Occipital lobe (tissue), 2 donors: ENCODE results near the gene BACE1-AS. TPM values are rescaled to one million over a fixed set of nuclear protein-coding genes. Genes with fewer than 3 reads are reported as not detected.
"Not testable (repeated sequence)": the region's sequence is repeated elsewhere in the genome, so short reads cannot be mapped to it uniquely, and the experiment has no call there.

Experiments
- DNase-seq: peaks from one replicate; lab custom pipeline; 2025; lab: John Stamatoyannopoulos, UW
- total RNA-seq: library from RNA; depleted of rRNA; stranded (reverse); fragments of >200 nt; gene quantifications from one replicate; pipeline ENCODE4 v1.2.3, GENCODE V29; 2014

The BACE1-AS gene
- 5.3 TPM for total RNA-seq

- no peak for DNase-seq
Measured at GRCh38 chr11:117290809-117291396, at the start of gene BACE1-AS. BACE1-AS (plus strand) TSS chr11:117291346.

GRCh38 chr11:117248341-117248740 lies 42.8 kb upstream of the BACE1-AS start:
- DNase-seq = no peak

- DNase-seq = no peak
Measured at GRCh38 chr11:117249571-117249970, 41.6 kb upstream of the BACE1-AS start.

DNA sequence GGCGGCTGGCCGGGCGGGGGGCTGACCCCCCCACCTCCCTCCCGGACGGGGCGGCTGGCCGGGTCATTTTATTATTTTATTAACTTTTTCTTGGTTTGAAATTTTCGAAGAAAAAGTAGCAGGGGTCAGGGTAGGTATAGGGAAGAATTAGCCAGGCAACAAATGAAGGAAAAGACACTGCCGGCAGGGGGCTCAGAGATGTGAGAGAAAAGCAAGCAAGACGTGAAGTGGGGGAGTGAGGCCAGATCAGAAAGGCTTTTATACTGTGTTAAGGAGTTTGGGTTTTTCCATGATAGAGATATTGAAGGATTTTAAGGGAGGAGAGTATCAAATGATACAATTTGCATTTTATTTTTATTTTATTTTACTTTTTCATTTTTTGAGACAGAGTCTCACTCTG lies 39.6 kb upstream of the BACE1-AS start:
- DNase-seq = no peak

DNA sequence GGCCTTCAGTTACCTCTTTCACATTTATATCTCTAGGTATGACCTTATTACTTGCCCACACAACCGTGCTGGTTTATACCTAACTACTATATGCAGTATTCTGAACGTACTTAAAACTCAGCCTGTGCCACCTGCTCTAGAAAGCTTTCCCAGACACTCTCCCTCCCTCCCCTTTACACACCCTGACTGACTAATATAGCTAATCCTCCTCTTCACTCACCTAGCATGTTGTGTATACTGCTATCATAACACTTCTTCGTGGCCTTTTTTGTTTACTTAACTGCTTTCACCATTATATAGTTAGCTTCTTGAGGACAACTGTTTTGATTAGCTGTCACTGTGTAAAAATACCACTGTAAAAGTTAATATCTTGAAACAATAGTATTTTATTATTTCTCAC lies 35.2 kb upstream of the BACE1-AS start:
- no peak for DNase-seq

DNA sequence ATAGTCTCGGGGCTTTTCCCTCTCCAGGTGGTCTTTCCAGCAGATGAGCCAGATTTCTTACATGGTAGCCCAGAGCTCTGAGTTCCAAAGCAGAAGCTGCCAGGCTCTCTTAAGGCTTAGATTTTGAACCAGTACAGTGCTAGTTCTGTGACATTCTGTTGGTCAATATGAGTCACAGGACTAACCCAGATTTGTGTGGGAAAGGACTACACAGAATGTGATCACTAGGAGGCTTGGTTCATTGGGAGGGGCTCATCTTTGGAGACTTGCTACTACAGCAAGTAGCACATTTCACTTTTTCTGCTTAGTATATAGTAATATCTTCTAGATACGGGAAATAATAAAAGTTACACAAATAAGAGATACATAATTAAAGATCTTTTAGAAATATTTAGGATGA lies 34.6 kb upstream of the BACE1-AS start:
- DNase-seq = no peak

DNA sequence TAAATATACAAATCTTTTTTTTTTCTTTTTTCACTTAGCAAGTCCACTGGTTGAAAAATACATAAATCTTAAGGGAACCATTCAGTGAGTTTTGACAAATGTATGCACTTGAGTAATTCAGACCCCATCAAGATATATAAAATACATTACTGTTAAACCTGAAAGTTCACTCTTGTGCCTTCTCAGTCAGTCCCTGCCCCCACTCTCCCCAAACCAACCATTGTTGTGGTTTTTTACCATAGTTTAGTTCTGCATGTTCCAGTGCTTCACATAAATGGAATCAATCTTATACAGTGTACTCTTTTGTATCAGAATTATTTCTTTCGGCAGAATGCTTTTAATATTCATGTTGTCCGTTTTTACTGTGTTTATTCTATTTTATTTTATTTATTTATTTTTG lies 32.6 kb upstream of the BACE1-AS start:
- DNase-seq = no peak

- DNase-seq = no peak
Measured at GRCh38 chr11:117259417-117259816, 31.7 kb upstream of the BACE1-AS start.

DNA sequence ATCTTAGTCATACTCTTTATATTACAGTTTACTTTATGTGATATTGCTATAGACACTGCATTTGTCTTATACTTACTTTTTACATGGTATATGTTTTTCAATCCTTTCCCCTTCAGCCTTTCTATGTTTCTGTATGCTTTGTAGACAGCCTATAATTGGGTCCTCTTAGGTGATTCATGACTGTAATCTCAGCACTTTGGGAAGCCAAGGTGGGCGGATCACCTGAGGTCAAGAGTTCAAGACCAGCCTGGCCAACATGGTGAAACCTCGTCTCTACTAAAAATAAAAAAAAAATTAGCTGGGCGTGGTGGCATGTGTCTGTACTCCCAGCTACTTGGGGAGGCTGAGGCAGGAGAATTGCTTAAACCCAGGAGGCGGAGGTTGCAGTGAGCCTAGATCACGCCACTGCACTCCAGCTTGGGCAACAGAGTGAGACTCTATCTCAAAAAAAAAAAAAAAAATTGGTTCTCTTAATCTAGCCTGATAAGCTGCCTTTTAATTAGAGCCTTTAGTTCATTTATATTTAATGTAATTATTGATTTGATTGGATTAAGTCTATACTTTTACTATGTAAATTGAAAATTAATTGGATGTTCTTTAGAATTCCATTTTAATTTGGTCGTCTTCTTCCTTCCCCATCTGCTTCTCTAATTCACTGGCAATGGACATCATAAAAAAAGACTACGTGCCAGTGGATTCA lies 26.4 kb upstream of the BACE1-AS start:
- not testable (repeated sequence) for DNase-seq

GRCh38 chr11:117265745-117266144 lies 25.4 kb upstream of the BACE1-AS start:
- DNase-seq = no peak

GRCh38 chr11:117269856-117270255 lies 21.3 kb upstream of the BACE1-AS start:
- no peak for DNase-seq

GRCh38 chr11:117271208-117271607 lies 19.9 kb upstream of the BACE1-AS start:
- no peak for DNase-seq

DNA sequence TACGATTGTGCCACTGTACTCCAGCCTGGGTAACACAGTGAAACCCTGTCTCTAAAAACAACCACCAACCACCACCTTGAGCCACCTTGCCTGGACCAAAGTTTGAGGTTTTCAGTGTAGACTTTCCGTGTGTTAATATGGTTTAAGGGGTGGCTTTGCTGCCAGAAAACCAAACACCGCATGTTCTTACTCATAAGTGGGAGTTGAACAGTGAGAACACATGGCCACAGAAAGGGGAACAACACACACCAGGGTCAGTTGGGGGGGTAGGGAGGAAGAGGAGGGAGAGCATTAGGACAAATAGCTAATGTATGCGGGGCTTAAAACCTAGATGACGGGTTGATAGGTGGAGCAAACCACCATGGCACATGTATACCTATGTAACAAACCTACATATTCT lies 19.0 kb upstream of the BACE1-AS start:
- DNase-seq = not testable (repeated sequence)

GRCh38 chr11:117273550-117274289 lies 17.4 kb upstream of the BACE1-AS start:
- DNase-seq = no peak

DNA sequence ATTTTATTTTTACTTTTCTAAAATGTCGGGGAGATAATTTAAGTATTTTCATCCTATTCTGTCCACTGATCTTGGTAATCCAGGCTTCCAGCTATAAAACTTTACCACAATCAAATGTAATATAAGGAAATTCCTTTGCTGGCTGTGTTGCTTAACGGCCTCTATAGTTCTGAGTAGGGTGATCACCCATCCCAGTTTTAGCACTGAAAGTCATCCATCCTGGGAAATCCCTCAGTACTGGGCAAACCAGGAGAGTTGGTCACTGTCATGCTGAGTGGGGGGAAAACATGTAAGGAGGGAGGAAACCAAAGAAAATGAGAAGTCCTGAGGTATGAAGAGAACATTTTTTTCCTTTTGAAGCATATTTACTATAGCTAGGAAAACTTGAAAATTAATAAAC lies 12.8 kb upstream of the BACE1-AS start:
- DNase-seq = no peak

- no peak for DNase-seq
Measured at GRCh38 chr11:117279711-117280376, 11.3 kb upstream of the BACE1-AS start.

DNA sequence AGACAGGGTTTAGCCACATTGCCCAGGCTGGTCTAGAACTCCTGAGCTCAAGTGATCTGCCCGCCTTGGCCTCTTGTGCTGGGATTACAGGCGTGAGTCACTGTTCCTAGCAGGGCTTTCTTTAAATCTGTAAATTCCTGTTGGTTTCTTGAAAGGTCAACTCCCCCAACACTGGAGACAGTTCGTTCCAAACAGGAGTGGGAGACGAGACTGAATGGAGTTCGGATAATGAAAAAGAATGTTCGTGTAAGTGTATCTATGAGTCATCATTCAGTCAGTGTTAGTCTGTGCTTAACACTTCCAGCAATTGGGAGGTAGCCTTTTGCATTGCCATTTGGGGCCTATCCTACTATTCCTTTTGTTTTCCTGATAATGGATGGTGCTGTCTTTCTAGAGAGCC lies 10.0 kb upstream of the BACE1-AS start:
- no peak for DNase-seq

GRCh38 chr11:117281869-117282268 lies 9.3 kb upstream of the BACE1-AS start:
- DNase-seq = no peak

GRCh38 chr11:117282956-117283355 lies 8.2 kb upstream of the BACE1-AS start:
- no peak for DNase-seq

- DNase-seq = no peak
Measured at GRCh38 chr11:117284053-117284452, 7.1 kb upstream of the BACE1-AS start.

DNA sequence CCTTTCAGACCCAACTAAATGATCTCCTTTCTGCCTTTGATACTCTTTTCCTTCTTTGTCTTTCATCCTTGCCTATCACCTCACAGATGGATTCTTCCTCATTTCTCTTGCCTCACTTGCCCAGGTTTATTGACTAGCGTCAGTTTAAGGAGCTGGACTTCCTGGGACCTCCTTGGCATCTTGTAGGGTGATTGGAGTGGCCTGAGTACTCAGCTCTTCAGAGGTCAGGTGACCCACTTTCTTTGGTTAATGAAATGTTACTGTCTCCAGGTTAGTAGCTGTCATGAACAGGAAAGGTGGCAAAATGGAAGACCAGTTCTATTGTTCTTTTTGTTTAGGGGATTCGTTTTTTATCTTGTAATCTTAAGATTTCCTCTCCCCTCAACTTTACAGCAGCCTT lies 4.6 kb upstream of the BACE1-AS start:
- no peak for DNase-seq

DNA sequence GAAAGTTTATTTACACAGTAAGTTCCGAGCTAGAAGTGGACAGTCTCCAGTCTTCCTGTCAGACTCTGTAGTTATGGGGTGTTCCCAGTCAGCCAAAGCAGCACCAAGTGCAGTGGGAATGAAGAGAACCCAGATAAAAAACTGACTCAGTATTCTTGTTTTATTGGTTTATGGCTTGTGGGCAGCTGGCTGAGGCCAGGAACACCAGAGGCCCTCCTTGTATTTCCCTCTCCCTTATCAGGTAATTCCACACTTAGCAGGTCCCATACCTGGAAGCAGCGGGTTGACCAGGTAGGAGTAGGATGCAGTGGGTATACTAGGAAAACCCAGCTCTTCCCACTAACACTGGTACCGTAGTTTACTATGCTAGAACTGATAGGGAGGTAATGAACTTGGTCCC lies 3.5 kb upstream of the BACE1-AS start:
- DNase-seq = no peak
